RWPE2 (cell line): ENCODE results near the gene CAPSL.

Experiments
- ATAC-seq: fragments of 200-7000 bp; cut with Tn5 transposase; 3 replicates; pipeline ENCODE4 v1.9.1; 2021; ENCODE audit warnings: low read depth
- DNase-seq: peaks from one replicate; pipeline ENCODE4 v3.0.0-alpha.2; 2020; ENCODE audit warnings: low spot score
- H3K27ac ChIP-seq: fragments of 450-650 bp; 2 replicates; pipeline ENCODE4 v1.5.1; 2017; ENCODE audit warnings: mild to moderate bottlenecking; ENCODE audit not compliant: poor library complexity, severe bottlenecking
- H3K27me3 ChIP-seq: fragments of 250-450 bp; sonication (Bioruptor Pico); 2 replicates; pipeline ENCODE4 v1.5.1; 2021; ENCODE audit warnings: mild to moderate bottlenecking, moderate library complexity; ENCODE audit not compliant: insufficient read depth, poor library complexity, severe bottlenecking
- H3K36me3 ChIP-seq: fragments of 250-450 bp; sonication (Bioruptor Pico); 2 replicates; pipeline ENCODE4 v1.5.1; 2020; ENCODE audit warnings: low read depth, mild to moderate bottlenecking, moderate library complexity
- H3K4me1 ChIP-seq: fragments of 250-450 bp; sonication (Bioruptor Pico); 2 replicates; pipeline ENCODE4 v1.5.1; 2021; ENCODE audit warnings: mild to moderate bottlenecking, moderate library complexity; ENCODE audit not compliant: insufficient read depth, poor library complexity, severe bottlenecking
- H3K4me3 ChIP-seq: fragments of 250-450 bp; sonication (Bioruptor Pico); 2 replicates; pipeline ENCODE4 v1.5.1; 2021; ENCODE audit warnings: mild to moderate bottlenecking, moderate library complexity; ENCODE audit not compliant: severe bottlenecking
- H3K9me3 ChIP-seq: fragments of 250-450 bp; sonication (Bioruptor Pico); 2 replicates; pipeline ENCODE4 v1.5.1; 2021; ENCODE audit warnings: mild to moderate bottlenecking, moderate library complexity; ENCODE audit not compliant: severe bottlenecking
- TF ChIP-seq, protein P1 (sequence below): fragments of 450-650 bp; IDR thresholded peaks from one replicate; pipeline ENCODE4 v1.5.1; 2017; ENCODE audit warnings: mild to moderate bottlenecking, moderate library complexity; ENCODE audit not compliant: poor library complexity, severe bottlenecking

CAPSL gene

DNA sequence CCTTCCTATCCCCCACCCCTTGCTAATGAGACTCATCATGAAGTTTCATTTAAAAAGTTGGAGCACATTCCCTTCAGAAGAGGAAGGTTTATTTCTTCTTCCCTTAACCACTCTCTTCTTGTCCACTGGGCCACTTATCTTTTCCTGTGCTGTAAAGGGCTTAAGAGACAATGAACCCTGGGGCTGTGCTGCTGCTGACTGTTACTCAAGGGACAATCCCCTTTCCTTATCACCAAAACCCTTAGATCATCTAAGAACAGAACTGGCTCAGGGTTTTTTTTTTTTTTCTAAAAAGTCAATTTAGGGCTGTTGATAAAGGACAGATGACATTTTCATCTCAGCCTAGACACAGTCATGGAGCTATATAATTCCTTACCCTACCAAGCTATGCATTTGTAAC, 29.6 kb downstream of the CAPSL start:
- DNase-seq (no peak), ATAC-seq (no peak)
- H3K27me3 ChIP-seq, result no peaks in the 10 kb centered on the region
- H3K4me1 ChIP-seq, result no peaks in the 10 kb centered on the region
- H3K36me3 ChIP-seq, result no peaks in the 10 kb centered on the region
- no peak overlapping the region for H3K27ac ChIP-seq
- H3K4me3 ChIP-seq, result no peak overlapping the region
- no peaks in the 10 kb centered on the region for H3K9me3 ChIP-seq
- TF ChIP-seq, protein P1, sequence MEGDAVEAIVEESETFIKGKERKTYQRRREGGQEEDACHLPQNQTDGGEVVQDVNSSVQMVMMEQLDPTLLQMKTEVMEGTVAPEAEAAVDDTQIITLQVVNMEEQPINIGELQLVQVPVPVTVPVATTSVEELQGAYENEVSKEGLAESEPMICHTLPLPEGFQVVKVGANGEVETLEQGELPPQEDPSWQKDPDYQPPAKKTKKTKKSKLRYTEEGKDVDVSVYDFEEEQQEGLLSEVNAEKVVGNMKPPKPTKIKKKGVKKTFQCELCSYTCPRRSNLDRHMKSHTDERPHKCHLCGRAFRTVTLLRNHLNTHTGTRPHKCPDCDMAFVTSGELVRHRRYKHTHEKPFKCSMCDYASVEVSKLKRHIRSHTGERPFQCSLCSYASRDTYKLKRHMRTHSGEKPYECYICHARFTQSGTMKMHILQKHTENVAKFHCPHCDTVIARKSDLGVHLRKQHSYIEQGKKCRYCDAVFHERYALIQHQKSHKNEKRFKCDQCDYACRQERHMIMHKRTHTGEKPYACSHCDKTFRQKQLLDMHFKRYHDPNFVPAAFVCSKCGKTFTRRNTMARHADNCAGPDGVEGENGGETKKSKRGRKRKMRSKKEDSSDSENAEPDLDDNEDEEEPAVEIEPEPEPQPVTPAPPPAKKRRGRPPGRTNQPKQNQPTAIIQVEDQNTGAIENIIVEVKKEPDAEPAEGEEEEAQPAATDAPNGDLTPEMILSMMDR, result no peak

DNA sequence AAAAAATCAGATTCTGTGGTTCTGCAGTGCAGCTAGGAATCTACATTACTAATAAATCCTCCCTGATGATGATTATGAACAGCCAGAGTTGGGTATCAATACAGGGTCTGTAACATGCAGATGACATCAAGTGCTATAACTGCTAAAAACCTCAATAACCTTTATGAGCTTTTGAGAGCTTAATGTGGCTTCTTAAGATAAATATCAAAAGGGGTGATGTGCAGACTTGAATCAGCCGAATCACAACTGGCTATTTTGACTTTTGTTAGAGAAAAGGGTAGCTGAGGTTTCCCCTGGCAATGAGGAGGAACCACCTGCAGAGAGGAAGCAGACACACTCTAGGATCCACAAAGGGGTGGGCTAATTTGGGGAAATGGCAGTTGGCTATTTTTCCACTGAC, 30.2 kb downstream of the CAPSL start:
- H3K27ac ChIP-seq, result no peak overlapping the region

DNA sequence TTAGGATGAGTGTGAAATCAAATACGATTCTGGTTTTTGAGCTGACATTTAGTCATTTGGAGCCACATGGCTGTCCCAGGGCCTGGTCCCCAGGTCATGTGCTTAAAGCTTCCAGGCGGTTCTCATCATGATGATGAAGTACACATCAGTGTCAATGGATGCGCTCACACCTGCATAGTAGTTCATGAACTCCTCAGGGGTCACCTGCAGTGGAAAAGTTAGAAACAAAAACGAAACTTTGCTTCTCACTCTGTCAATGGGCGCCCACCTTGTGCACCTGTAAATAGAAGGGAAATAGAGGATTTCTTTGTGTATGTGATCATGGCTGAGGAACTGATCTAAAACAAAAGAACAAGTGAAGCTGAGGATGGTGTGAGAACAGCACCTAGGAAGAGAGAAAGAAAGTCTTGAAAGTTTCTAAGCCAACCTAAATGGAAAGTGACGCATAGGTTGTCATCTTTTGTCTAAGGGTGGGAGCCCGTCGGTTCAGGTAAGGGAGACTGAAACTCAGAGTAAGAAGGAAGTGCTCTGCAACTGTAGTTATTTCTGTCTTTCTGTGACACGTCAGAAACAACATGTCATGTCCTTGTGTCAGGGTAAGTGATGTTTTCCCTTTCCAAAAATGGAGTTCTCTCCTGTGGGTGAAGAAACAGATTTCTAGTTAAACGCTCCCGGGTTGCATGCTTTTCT, 33.8 kb downstream of the CAPSL start:
- Histone ChIP-seq H3K4me3 (no peak overlapping the region), H3K9me3 (no peaks in the 10 kb centered on the region), H3K27ac (no peak overlapping the region), H3K4me1 (no peaks in the 10 kb centered on the region), H3K36me3 (no peaks in the 10 kb centered on the region), H3K27me3 (no peaks in the 10 kb centered on the region)
- DNase-seq (no peak), ATAC-seq (no peak)
- TF ChIP-seq, protein P1, result no peak

More for the DNA sequence above, 30.2 kb downstream of the CAPSL start:
- Histone ChIP-seq H3K36me3 (no peaks in the 10 kb centered on the region), H3K9me3 (no peaks in the 10 kb centered on the region), H3K27me3 (no peaks in the 10 kb centered on the region), H3K4me1 (no peaks in the 10 kb centered on the region), H3K4me3 (no peak overlapping the region)
- no peak for ATAC-seq
- DNase-seq, result no peak
- TF ChIP-seq, protein P1, result no peak

DNA sequence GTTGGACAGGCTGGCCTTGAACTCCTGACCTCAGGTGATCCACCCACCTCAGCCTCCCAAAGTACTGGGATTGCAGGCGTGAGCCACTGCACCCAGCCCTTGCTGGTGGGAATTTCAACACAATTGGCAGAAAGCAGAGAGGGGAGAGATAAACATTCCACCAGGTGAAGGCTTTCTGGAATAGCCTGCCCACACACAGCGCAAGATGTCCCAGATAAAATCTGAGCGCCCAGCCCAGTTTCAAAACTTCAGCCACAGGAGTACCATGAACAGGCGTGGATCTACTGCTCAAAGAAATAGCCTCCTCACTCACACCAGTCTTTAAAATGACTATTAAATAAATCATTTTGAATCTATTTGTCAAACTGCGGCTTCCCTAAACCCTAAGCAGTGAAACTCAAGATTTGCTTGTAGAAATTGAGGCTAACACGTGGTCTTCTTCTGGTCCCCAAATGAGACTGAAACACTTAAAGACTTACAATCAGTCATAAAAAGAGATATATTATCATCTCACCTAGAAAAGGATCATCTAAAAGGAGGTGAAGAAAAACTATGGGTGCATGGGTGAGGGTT, 34.7 kb downstream of the CAPSL start:
- no peaks in the 10 kb centered on the region for H3K27me3 ChIP-seq
- DNase-seq (no peak), ATAC-seq (no peak)
- H3K4me3 ChIP-seq, result no peak overlapping the region
- no peaks in the 10 kb centered on the region for H3K36me3 ChIP-seq
- no peak overlapping the region for H3K27ac ChIP-seq
- H3K9me3 ChIP-seq, result no peaks in the 10 kb centered on the region
- H3K4me1 ChIP-seq, result no peaks in the 10 kb centered on the region
- TF ChIP-seq, protein P1, result no peak
